ENCODE results near the gene DTNA.

- TF ChIP-seq POLR2A (IDR thresholded peaks at IDR 0.05; ENCODE audit: low read length) (no peak), GATA1 (IDR thresholded peaks at IDR 0.05; ENCODE audit: low read depth, low read length) (no peak)
Measured at GRCh38 chr18:34704074-34704473, 6.0 kb upstream of the DTNA start.

Measured in erythroblast (primary cell).